AG08396 (cell line): ENCODE measurements around the gene SNX22.

Source experiments
- DNase-seq: peaks from one replicate; pipeline ENCODE4 v3.0.0; 2012; ENCODE audit warnings: low spot score, mixed read lengths

SNX22 gene

DNA sequence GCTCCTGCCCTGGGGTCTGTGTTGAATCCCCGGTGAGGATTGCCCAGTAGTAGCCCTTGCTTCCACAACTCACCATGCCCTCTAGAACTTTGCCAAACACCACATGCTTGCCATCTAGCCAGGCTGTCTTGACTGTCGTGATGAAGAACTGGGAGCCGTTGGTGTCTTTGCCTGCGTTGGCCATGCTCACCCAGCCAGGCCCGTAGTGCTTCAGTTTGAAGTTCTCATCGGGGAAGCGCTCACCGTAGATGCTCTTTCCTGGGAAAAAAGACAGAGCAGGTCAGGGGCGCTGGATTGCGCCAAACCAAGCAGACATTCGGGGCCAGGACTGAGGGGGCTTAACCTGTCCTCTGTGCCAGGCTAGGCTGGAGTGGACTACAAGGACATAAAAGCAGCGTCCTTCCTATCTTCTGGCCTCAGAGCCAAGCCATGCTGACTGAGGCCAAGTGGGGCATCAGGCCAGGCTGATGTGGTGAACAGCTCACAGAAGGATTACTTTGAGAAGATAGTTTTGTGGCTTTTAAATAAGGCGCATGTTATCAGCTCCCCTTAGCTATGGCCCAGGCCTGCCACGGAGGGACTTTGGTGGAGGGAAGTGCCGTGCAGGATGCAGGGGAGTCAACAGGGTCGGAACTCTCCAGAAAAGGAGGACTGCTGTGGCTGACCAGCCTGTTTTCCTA, 5.3 kb downstream of the SNX22 start:
- no peak for DNase-seq

DNA sequence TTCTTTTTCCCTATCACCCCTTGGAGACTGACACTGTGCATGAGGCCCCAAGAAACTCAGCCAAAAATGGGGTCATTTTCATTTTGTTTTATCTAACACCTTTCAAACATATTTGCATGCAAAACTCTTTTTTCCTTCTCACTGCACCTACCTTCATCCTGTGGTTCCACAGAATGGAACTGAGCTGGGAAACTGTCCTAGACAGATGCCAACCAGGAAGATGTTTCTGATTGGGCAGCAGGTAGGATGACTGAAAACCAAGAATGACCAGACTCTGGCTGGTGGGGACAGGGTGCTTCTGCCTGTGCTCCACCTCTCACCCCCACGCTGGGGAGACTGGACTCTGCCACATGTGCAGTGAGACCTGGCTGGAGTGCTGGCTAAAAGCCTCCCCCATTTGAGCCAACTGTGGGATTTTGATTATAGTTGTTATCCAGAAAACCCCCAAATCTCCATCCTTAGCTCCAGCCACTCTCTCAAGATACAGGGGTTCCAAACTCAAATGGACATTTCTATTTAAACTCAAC, 6.1 kb downstream of the SNX22 start:
- no peak for DNase-seq

- no peak for DNase-seq
Observed at GRCh38 chr15:64158363-64159134, 7.0 kb downstream of the SNX22 start.

DNA sequence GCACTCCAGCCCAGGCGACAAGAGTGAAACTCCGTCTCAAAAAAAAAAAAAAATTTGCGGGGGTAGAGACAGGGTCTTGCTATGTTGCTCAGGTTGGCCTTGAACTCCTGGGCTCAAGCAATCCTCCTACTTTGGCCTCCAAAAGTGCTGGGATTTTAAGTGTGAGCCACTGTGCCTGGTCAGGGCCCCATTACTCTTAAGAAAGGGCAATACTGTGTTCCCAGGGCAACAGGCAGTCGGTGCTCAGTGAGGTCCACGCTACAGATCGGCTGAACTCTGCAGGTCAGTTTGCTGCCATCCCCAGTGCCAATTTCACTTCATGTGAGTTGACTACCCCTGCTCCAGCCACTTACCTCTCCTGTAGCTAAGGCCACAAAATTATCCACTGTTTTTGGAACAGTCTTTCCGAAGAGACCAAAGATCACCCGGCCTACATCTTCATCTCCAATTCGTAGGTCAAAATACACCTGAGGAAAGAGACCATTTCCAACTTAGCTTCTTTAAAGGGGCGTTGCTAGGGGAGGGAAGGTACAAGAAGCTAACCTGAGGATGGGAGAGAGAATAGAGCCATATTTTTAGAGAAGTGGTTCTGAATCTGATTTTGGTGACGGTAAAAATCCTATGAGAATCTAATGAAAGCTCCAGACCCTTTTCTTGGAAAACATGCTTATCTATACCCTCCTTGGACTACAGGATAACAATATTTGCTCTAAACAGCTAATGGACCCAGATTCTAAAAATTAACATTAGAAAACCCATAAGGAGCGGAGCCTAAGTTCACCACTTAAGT, 10.4 kb downstream of the SNX22 start:
- DNase-seq, result no peak

- DNase-seq, result no peak
Observed at GRCh38 chr15:64162478-64162868, 10.9 kb downstream of the SNX22 start.

DNA sequence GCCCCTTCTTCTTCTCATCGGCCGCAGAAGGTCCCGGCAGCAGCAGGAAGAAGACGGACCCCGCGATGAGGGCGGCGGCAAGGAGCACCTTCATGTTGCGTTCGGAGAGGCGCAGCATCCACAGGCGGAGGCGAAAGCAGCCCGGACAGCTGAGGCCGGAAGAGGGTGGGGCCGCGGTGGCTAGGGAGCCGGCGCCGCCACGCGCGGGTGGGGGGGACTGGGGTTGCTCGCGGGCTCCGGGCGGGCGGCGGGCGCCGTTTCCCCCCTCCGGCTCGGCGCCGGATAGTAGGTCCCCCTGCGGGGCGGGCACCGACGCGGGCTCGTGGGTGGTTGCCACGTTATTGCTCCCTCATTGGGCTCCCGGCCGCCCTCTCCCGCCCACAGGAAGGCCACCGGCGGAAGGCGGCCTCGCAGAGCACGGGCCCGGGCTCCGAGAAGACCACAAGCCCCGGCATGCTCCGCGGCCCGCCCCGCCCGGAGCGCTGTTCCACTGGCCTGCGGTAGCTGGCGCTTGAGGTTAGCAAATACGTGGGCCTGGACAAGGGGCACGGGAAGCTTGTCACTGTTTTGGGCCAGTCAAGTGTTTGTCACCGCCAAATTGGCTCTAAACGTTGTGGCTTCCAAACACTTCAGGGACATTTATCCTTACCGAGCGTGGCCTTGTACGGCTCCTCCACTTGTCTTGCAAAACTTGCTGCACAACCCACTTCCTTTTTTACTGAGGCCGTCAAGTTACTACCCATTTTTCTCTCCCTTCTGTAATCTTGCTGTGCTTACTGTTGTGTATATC, 11.5 kb downstream of the SNX22 start, which contains the start of gene PPIB:
PPIB (minus strand) TSS at position 154 of the 790 bp plus-strand sequence; CDS start at position 118, 36 bp downstream.
- DNase-seq, result peak; percentile 98

DNA sequence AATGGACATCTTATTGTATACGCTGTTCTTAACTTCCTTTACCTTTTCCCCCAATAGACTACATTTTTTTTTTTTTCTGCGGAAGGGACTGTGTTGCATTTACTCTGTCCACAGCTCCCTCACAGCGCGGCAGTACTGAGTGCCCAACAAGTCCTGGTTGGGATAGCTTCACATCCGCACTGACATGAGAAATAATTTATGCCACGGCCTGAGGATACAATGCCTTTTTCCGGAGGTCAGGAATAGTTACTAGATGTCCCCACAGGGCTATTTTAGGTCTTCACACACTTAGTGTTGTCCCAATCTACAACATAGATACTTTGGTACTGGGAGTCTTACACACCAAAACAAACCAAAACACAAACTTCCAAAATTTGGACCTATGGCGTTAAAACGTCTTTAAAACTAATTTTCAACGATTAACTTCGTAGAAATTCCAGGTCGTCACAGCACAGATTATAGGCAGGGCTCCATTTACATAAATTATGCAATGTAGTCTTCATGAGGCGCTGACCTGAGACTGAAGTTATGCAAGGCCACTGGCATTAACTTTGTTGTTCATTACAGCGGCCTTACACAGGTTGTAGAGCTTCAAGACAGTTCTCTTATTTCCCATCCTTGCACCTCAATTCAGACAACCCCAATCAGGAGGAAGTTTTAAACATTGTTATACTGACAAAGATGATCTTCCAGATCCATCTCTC, 12.3 kb downstream of the SNX22 start:
- no peak for DNase-seq

- no peak for DNase-seq
Observed at GRCh38 chr15:64164436-64164835, 12.9 kb downstream of the SNX22 start.

DNA sequence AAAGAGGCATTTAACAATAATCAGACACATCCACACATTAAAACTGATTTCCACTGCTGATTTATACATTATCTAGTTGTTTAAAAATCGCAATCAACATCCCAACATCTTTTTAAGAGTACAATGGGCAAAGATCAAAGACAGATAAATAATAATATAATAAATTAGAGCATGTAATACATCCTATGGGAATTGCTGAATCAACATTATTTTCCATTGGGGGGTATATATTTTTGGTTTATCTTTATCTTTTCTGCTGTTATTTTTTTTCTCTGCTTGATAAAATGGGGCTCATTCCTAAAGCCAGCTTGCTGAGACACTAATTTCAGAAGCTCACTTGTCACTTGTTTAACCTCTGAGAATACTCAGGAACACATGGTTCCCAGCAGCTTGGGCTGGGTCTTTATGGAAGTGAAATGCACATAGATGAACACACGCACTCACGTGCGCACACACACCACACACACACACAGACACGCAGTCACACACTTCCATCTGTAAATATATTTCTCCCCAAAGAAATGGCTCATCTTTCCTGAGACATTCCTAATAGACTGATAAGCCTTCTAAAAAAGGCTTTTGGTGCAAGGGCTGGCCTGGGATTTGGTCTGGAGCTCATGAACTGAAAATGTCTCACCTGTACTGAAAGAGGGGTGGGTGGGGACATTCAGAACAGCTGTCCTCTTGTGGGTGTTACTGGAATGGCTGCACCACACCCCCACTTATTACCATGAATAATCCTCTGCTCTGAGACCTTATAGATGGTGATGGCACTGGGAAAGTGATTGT, 14.8 kb downstream of the SNX22 start:
- no peak for DNase-seq

GRCh38 chr15:64180235-64180824, 28.8 kb downstream of the SNX22 start:
- no peak for DNase-seq

DNA sequence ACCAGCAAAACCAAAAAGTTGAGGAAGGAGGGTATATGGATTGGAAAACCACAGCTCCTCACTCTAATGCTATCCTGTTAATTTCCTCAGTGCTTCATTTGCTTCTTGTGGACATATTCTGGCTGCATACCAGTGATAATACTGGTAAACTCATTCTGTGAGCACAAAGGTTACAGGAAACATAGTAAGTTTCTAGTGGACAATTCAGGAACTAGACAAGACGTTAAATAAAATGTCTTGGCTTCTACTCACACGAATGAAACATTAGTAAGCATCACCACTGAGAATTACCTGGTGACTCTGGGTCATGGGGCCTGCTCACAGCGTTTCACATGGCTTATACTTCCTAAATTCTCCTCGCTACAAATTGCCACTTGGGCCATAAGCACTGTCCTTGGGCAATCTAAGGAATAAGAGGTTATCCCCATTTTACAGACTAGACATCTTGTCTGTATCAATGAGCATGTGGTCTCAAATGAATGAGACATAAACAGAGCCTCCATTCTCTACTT, 31.4 kb downstream of the SNX22 start:
- no peak for DNase-seq

DNA sequence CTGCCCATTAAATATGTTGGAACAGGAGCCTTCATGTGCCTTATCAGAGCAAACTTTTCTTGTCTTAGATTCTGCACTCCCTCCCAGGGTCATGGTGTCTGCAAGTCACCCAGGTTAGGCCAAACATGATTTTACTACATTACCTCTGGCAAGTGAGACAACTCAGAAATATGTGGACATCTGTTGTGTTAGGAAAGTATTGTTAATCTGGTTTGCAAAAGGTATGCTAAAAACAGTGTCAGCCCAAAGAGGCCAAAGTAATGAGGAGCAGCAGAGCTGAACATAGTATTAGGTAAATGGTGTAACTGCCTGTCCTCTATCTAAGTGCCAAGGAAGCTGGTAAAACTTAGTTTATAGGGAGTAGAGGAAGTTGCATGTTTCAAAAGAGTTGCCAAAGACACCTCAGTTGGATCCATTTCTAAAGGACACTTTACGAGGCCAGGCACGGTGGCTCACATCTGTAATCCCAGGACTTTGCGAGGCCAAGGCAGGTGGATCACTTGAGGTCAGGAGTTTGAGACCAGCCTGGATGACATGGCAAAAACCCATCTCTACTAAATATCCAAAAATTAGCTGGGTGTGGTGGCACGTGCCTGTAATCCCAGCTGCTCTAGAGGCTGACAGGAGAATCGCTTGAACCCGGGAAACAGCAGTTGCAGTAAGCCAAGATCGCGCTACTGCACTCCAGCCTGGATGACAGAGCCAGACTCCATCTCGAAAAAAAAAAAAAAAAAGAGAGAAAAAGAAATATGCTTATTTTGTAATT, 33.8 kb downstream of the SNX22 start:
- DNase-seq, result no peak

- DNase-seq, result no peak
Observed at GRCh38 chr15:64187396-64188191, 36.1 kb downstream of the SNX22 start.

DNA sequence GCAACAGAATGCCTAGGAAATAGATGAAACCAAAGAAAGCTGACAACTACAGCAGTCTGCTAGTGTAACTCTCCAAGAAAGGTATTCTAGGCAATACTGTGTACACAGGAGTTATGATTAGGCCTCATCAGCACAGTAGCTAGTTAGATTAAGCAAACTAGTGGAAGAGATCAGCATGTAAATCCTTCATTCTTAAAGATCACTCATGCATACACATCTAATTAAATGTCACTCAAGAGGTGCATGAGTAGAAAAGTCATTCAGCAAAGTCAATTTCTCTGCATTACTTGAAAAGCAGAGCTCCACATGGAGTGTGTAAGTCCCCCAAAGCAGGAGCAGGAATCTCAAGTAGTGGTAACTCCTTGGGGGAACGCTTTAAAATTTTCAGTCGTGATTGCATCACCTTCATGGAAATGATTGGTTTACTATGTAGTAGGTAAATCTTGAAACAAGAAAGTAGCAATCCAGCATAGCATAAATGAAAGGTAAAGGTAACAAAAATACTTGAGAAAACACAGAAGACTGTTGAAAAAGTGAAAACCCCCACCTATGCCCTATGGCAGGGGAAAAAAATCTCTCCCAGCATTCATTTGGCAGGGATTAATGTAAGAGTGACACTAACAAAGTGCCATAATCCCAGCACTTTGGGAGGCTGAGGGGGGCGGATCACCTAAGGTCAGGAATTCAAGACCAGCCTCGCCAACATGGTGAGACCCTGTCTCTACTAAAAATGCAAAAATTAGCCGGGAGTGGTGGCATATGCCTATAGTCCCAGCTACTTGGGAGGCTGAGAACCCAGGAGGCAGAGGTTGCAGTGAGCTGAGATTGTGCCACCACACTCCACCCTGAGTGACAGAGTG, 40.7 kb downstream of the SNX22 start:
- no peak for DNase-seq

DNA sequence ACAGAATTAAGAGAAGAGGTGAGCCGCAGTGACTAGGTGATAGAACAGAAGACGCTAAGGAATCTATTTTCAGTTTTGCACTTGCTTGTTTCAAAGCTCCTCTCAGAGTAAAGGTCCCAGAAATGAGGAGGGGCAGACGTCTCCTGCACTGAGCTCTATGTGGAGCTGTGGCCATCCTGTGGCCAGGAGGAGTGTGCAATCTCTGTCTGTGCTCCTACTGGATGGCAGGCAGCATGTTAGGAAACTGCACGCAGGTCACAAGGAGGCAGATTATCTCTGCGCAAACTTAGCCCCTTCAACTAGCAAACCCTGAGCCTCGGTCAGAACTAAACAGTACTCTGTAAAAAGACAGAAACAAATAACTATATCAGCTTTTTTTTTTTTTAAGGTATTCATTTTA, 42.4 kb downstream of the SNX22 start:
- no peak for DNase-seq

GRCh38 chr15:64197425-64197824, 45.9 kb downstream of the SNX22 start:
- DNase-seq, result no peak

- DNase-seq, result no peak
Observed at GRCh38 chr15:64205202-64205601, 53.7 kb downstream of the SNX22 start.
